Gastroesophageal sphincter (tissue), 4 donors: ENCODE results near the gene ASIC4. TPM values are rescaled to one million over a fixed set of nuclear protein-coding genes. Genes with fewer than 3 reads are reported as not detected.

Experiments used
- ATAC-seq: fragments of 150-250 bp; one replicate; pipeline ENCODE4 v1.9.1; 2016; ENCODE audit warnings: mild to moderate bottlenecking, moderate library complexity
- H3K27ac ChIP-seq, 4 donors: fragments of 200-600 bp; sonication (generic) in 3 of 4; 1 replicate in 3 of 4; 2 replicates in 1 of 4; pipeline ENCODE4 v1.5.1; 2016 to 2019
- H3K27me3 ChIP-seq: fragments of 200-600 bp; sonication (generic); one replicate; pipeline ENCODE4 v1.5.1; 2019
- H3K36me3 ChIP-seq, 2 donors: fragments of 200-600 bp; sonication (generic); one replicate each; pipeline ENCODE4 v1.5.1; 2019; ENCODE audit warnings: control low read depth in 1 of 2
- H3K4me1 ChIP-seq, 3 donors: fragments of 200-600 bp; sonication (generic); 1 replicate in 2 of 3; 2 replicates in 1 of 3; pipeline ENCODE4 v1.5.1; 2016 to 2019; ENCODE audit warnings: control low read depth in 2 of 3
- H3K4me3 ChIP-seq, 2 donors: fragments of 200-600 bp; sonication (generic); one replicate each; pipeline ENCODE4 v1.5.1; 2019; ENCODE audit warnings: mild to moderate bottlenecking in 1 of 2, moderate library complexity in 1 of 2
- H3K9me3 ChIP-seq, 3 donors: fragments of 200-600 bp; sonication (generic); one replicate each; pipeline ENCODE4 v1.5.1; 2017 to 2019; ENCODE audit warnings: control low read depth in 2 of 3
- EP300 ChIP-seq: sonication (generic); formaldehyde crosslinking; IDR thresholded peaks from one replicate; pipeline ENCODE4 v1.6.1; 2017; ENCODE audit warnings: antibody characterized with exemption, mild to moderate bottlenecking
- POLR2A ChIP-seq, 2 donors: fragments of 450-650 bp; IDR thresholded peaks; one replicate each; pipeline ENCODE4 v1.6.1; 2017; ENCODE audit warnings: antibody characterized with exemption in 2 of 2, mild to moderate bottlenecking in 2 of 2, moderate library complexity in 1 of 2
- POLR2AphosphoS5 ChIP-seq: sonication (generic); formaldehyde crosslinking; IDR thresholded peaks from one replicate; pipeline ENCODE4 v1.6.1; 2017; ENCODE audit warnings: antibody characterized with exemption
- WGBS, 2 donors: methylation state at CpG; one replicate each; pipeline ENCODE4 v1.1.5; 2018; ENCODE audit warnings: low coverage in 1 of 2; 5-methylcytosine and 5-hydroxymethylcytosine counted together
- total RNA-seq, 4 donors: library from RNA; depleted of rRNA; stranded (reverse); fragments of >200 nt; gene quantifications; one replicate each; pipeline ENCODE4 v1.1.0, GENCODE V29; 2016
- TF ChIP-seq, protein P1 (sequence below), 4 experiments: fragments of 200-600 bp in 2 of 4; fragments of 450-650 bp in 2 of 4; sonication (generic) in 1 of 4; IDR thresholded peaks; one replicate each; pipeline ENCODE4 v1.5.1; 2017 to 2019; ENCODE audit warnings: antibody characterized with exemption in 4 of 4, mild to moderate bottlenecking in 2 of 4, moderate library complexity in 2 of 4

Gene ASIC4
- total RNA-seq, 4 donors from 2014 or later = 0.16 TPM; not detected in 3

DNA sequence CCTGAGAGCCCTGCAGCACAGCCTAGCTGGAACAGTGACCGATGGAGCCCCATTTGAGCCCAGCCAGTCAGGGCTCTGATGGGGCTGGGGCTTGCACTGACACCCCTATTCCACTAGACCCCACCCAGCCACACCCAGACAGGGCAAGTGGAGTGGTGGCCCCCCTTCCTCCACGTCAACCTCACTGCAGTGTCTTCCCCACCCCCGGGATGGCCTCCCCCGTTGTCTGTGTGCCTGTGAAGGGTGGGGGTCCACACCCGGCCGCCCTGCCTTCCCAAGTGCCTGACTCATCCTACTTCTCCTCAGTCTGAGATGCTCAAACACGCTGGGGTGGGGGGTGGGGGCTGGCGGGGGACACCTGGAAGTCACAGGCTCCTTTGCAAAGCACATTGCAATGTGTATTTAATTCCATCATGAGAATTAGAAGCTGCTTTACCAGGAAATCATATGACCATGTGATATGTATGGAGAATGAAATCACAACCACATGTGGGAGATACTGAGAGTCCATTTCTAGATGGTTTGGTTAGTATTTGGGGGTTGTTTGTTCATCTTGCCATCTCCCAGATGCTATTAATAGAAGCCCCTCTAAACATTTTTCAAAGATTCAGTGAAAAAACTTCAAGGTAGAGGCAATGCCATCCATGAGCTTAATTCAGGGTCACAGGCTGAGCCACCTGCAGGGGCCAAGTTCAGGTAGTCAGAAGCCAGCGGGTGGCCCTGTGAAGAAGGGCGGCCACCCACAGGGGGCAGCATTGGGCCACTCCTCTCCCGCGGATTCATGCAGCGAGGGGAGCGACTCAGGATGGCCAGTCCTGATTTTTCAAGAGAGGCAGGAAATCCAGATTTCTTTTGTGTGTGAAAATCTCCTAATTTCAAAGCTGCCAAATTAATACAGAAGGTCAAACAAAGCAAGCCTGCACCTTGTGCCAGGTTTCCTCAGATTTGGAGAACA is 38.3 kb upstream of the ASIC4 start:
- 7 to 30% methylated on average over 4 to 6 of the region's 14 CpGs for WGBS, 2 donors
- H3K27me3 ChIP-seq = no peaks in the 10 kb centered on the region
- TF ChIP-seq POLR2A (IDR thresholded peaks at IDR 0.05) (no peak), EP300 (no peak), POLR2AphosphoS5 (no peak)
- TF ChIP-seq, protein P1, sequence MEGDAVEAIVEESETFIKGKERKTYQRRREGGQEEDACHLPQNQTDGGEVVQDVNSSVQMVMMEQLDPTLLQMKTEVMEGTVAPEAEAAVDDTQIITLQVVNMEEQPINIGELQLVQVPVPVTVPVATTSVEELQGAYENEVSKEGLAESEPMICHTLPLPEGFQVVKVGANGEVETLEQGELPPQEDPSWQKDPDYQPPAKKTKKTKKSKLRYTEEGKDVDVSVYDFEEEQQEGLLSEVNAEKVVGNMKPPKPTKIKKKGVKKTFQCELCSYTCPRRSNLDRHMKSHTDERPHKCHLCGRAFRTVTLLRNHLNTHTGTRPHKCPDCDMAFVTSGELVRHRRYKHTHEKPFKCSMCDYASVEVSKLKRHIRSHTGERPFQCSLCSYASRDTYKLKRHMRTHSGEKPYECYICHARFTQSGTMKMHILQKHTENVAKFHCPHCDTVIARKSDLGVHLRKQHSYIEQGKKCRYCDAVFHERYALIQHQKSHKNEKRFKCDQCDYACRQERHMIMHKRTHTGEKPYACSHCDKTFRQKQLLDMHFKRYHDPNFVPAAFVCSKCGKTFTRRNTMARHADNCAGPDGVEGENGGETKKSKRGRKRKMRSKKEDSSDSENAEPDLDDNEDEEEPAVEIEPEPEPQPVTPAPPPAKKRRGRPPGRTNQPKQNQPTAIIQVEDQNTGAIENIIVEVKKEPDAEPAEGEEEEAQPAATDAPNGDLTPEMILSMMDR (IDR thresholded peaks at IDR 0.05) = peak in 3 of 4 experiments; percentile 86 to 91 (median 90)
- peak overlapping the region; percentile 30 to 97 (median 74) for H3K27ac ChIP-seq
- H3K9me3 ChIP-seq = no peaks in the 10 kb centered on the region
- peak; percentile 70 for ATAC-seq
- peaks cover 0 to 87% of the 10 kb centered on the region in 2 donors for H3K36me3 ChIP-seq
- peaks cover 0 to 52% (median 0%) of the 10 kb centered on the region in 3 donors for H3K4me1 ChIP-seq
- no peak overlapping the region for H3K4me3 ChIP-seq

DNA sequence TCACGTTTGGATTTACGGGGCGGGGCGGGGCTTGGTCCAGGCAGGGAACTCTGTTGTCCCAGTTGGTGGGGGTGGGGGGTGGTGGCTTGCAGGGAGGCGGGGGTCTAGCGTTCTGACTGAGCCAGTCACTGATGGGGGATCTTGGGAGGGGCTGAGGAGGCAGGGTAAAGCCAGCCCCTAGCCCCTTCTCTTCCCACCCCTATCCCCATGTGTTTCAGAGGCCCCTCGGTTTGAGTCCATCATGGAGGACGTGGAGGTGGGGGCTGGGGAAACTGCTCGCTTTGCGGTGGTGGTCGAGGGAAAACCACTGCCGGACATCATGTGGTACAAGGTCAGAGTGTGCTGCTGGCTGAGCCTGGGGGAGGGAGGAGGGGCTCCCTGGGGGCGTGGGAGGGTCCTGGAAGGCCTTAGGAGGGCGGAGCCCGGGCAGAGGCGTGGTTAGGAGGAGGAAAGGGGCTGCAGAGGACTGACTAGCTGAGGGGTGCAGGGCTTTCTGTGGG is 37.6 kb upstream of the ASIC4 start:
- no peak for TF ChIP-seq POLR2AphosphoS5
- TF ChIP-seq, protein P1 (IDR thresholded peaks at IDR 0.05) = no peak
- TF ChIP-seq EP300 = no peak
- TF ChIP-seq POLR2A (IDR thresholded peaks at IDR 0.05) = no peak
- peak overlapping the region; percentile 30 to 97 (median 74) for H3K27ac ChIP-seq
- H3K9me3 ChIP-seq = no peaks in the 10 kb centered on the region
- no peak overlapping the region for H3K4me3 ChIP-seq
- H3K27me3 ChIP-seq = no peaks in the 10 kb centered on the region
- H3K36me3 ChIP-seq = peaks cover 0 to 87% of the 10 kb centered on the region in 2 donors
- 4 to 20% methylated on average over 2 to 4 of the region's 16 CpGs for WGBS, 2 donors
- H3K4me1 ChIP-seq = peaks cover 0 to 52% (median 0%) of the 10 kb centered on the region in 3 donors
- ATAC-seq = peak; percentile 6

DNA sequence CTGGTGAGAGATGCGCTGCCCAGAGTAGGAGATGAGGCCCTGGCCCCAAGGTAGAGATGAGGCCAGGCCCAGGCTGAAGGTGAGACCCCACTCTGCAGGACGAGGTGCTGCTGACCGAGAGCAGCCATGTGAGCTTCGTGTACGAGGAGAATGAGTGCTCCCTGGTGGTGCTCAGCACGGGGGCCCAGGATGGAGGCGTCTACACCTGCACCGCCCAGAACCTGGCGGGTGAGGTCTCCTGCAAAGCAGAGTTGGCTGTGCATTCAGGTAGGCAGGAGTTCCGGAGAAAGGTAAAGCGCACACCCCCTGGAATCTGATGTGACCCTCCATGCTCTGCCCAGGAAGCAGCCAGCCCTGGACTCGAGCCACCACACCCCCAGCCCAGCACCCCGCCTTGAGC is 37.1 kb upstream of the ASIC4 start:
- TF ChIP-seq POLR2AphosphoS5 = no peak
- TF ChIP-seq, protein P1 (IDR thresholded peaks at IDR 0.05) = no peak
- no peak for TF ChIP-seq EP300
- TF ChIP-seq POLR2A (IDR thresholded peaks at IDR 0.05) = no peak
- 100% methylated on average over 1 of the region's 13 CpGs; no CpG with 5 or more reads in 1 of the 2 donors for WGBS, 2 donors
- H3K27me3 ChIP-seq = no peaks in the 10 kb centered on the region
- H3K36me3 ChIP-seq = peaks cover 0 to 87% of the 10 kb centered on the region in 2 donors
- H3K27ac ChIP-seq = peak overlapping the region in 3 of 4 donors; percentile 55 to 97 (median 93)
- peaks cover 0 to 52% (median 0%) of the 10 kb centered on the region in 3 donors for H3K4me1 ChIP-seq
- H3K9me3 ChIP-seq = no peaks in the 10 kb centered on the region
- no peak for ATAC-seq
- H3K4me3 ChIP-seq = no peak overlapping the region

DNA sequence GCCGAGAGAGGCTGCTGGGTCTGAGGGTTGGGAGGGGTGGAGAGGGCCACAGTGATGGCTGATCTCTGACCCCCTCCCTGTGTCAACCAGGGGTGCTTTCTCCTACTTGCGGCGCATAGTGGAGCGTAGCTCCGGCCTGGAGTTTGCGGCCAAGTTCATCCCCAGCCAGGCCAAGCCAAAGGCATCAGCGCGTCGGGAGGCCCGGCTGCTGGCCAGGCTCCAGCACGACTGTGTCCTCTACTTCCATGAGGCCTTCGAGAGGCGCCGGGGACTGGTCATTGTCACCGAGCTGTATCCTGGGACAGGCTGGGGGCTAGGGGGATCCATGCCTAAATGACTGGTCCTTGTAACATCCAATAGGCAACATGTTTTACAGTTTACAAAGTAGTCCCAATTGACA is 36.5 kb upstream of the ASIC4 start:
- no CpG with 5 or more reads among the region's 15 CpGs for WGBS, 2 donors
- Histone ChIP-seq H3K4me3 (no peak overlapping the region), H3K36me3 (peaks cover 0 to 87% of the 10 kb centered on the region in 2 donors), H3K27ac (peak overlapping the region; percentile 2 to 97 (median 67)), H3K9me3 (no peaks in the 10 kb centered on the region), H3K27me3 (no peaks in the 10 kb centered on the region), H3K4me1 (peaks cover 0 to 52% (median 0%) of the 10 kb centered on the region in 3 donors)
- no peak for TF ChIP-seq POLR2AphosphoS5
- no peak for TF ChIP-seq POLR2A (IDR thresholded peaks at IDR 0.05)
- TF ChIP-seq, protein P1 (IDR thresholded peaks at IDR 0.05) = no peak
- TF ChIP-seq EP300 = no peak
- no peak for ATAC-seq
